GM19238 (cell line): ENCODE results near the gene FAM149B1.
"Not testable (repeated sequence)": the region's sequence is repeated elsewhere in the genome, so short reads cannot be mapped to it uniquely, and the experiment has no call there.

Experiments
- DNase-seq: peaks from one replicate; pipeline ENCODE4 v3.0.0; 2011; ENCODE audit warnings: low spot score; ENCODE audit not compliant: insufficient read length

The FAM149B1 gene

DNA sequence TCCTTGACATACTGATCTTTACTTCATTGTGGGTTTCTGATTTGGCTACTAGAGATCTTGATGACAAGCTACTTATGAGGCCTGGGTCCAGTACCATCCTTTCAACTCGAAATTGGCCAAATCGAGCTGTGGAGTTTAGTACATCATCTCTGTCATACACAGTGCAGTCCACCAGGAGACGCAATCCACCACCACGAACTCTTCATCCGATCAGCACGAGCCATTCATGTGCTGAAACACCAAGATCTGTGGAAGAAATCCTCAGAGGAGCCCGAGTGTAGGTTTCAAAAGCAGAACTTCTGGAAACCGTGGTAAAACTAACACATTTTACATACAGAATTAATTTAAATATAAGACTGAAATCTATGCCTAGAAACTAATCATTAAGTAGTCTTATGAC, 65.0 kb downstream of the FAM149B1 start:
- no peak for DNase-seq

DNA sequence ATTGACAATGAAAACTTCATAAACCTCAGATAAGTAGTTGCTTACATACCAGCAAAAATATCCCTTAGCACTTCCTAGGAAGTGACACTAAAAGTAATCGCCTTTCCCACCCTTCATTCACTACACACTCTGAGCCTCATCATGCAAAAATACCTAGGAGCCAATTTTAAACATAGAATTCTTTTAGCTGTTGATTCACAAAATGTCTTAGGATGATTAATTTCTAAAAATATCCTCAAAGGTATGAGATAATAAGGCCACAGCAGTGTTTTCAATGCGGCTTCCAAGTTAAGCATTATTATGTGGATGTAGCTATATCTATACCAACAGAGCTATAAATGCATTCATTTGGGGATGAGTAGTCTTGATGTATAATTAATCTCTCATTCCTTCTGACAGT, 66.0 kb downstream of the FAM149B1 start:
- no peak for DNase-seq

DNA sequence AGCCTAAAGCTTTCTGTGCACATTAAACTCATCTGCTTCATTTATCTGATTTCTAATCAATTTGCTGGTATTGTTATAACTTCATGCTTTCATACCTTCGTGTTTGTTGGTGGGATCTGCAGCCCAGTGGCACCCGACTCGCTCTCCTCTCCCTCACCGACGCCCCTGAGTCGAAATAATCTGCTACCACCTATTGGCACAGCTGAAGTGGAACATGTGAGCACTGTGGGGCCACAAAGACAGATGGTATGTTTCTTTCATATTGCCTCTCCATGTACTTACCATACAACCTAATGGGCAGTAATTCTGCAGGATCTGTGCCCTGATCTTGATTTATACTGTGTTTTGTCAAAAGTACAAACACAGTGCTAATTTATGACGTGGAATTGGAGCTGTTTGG, 66.8 kb downstream of the FAM149B1 start:
- no peak for DNase-seq

DNA sequence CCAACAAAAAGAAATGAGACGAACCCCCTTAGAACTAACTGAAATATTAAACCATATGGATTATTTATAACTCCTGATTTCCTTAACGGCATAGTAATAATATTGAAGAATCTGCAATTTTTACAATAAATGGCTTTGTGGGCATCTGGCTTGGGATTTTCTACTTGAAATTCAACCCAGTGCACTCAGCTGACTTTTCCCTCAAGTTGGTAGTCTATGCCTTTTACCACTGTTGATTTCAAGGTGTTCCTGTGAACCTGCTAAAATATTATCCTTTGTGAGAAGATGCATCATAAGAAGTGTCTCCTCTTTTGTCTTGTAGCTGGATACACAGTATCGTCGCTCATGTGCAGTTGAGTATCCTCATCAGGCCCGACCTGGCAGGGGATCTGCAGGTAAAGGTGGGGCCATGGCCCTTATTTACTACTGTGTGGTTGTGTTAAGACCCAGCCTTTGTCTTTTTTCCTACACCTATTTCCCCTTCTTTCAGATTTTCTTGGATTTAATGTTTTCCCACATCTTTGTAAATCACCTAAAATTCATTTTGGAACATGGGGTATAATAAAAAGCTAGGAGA, 71.2 kb downstream of the FAM149B1 start:
- DNase-seq = no peak

- no peak for DNase-seq
Measured at GRCh38 chr10:73239908-73240307, 72.0 kb downstream of the FAM149B1 start.

DNA sequence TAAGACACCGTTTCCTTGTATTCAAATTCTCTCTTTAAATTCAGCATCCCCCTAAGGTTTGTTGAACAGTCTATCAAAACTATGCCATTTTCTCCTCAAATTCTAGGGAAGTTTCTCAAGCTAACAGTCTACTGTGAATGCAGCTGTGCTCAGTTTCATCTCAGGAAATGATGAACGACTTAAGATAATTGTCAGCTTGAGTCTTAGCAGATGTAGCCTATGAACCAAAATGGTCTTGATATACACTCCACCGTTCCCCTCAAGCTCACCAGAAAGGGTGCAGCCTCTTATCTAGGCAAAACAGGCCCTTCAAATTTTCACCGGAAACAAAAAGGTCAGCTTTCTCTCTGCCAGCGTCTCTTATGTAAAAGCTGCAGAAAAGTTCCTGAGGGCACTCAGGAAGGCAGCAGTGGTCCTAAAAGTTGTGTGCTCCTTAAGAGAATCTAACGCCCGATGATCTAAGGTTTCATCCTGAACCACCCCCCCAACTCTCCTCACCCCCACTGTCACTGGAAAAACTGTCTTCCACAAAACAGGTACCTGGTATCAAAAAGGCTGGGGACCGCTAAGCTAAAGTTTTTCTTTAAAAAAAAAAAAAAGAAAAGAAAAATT, 77.1 kb downstream of the FAM149B1 start:
- no peak for DNase-seq

- DNase-seq = no peak
Measured at GRCh38 chr10:73246322-73246645, 78.4 kb downstream of the FAM149B1 start.

- peak; percentile 73 for DNase-seq
Measured at GRCh38 chr10:73246646-73247508, 79.0 kb downstream of the FAM149B1 start, which contains the start of gene DNAJC9. Gene DNAJC9 (minus strand): TSS chr10:73247255. CDS start chr10:73247189, 66 bp downstream.

- no peak for DNase-seq
Measured at GRCh38 chr10:73247509-73248258, 79.8 kb downstream of the FAM149B1 start.

GRCh38 chr10:73248259-73248724, 80.4 kb downstream of the FAM149B1 start:
- no peak for DNase-seq

DNA sequence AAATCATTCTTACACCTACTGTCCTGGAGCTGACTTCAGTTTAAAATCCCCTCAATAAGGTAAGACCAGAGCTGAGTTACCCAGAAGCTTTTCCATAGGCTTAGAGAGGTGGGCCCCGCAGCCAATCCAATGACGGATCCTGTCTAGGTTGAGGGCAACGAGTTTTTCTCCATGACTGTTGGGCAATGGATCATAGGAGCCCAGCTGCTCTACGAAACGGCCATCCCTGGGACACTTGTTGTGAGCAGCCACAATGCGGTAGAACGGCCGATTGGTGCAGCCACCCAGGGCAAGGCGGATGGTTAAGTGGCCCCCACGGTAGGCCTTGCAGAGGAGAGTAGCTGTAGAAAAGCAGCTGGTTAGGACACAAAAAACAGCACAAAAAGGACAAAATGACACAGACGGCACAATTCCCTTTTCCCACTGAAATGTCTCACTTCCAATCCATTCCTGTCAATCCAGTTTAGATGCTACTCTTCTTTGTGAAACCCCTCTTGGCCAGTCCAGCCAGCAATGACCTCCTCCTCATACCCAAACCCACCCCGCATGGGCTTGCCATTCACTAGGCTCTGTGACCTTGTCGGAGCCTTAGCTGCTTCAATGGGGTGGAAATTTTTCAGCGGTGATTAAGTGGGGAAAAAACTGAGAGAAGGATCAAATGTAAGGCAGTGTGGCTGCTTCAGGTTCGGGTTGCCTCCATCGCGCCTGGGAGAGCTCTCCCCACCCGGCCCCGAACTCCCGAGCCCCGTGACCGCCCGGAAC, 83.9 kb downstream of the FAM149B1 start:
- DNase-seq = no peak

DNA sequence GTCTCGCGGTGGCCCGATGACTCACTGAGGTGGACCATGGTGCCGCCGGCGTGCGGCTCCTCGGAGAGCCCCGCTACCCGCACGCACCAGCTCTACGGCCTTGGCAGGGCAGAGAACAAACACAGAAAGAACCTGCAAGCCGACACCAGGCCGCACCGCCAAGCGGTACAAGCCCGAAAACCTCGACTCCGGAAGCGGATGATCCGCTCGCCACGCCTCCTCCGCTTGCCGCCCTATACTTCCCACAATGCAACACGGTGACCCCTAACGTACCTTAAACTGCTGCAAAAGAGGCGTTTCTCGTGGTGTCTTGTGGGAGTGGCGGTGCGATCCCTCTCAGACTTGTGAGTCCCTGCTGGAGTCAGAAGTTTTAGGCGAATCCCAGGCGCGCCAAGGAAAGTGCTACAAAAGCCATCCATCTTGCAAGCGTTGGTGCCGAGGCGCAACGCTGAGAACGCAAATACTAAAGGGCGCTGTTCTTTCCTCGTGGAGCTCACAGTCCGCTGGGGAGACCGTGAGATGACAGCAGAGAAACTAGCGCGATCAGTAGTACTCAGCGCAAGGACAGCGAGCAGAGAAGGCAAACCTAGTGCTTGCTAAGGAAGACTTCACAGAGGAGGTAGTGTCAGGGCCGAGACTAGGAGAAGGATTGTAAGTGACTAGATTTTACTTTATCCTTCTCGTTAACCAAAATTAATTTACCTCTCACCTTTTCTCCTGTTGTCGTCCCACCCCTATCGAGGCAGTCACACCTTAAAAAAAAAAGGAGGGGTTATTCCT, 84.7 kb downstream of the FAM149B1 start, which contains the start of gene MRPS16:
TSS of gene MRPS16 (minus strand) at position 200 of the 780 bp plus-strand sequence. CDS start at position 38, 162 bp downstream.
- DNase-seq = peak; percentile 77

GRCh38 chr10:73253225-73253555, 85.3 kb downstream of the FAM149B1 start:
- DNase-seq = no peak

DNA sequence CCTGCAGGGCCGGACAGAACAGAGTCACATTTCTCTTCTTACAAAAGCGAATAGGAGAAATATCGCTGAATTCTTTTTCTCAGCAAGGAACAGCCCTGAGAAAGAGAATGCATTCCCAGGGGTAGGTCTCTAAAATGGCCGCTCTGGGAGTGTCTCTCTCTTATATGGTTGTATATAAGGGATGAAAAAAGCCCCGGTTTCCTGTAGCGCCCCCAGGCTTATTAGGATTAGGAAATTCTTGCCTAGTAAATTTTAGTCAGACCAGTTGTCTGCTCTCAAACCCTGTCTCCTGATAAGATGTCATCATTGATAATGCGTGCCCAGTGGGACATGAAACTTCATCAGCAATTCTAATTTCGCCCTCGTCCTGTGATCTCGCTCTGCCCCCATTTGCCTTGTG, 90.7 kb downstream of the FAM149B1 start:
- not testable (repeated sequence) for DNase-seq

DNA sequence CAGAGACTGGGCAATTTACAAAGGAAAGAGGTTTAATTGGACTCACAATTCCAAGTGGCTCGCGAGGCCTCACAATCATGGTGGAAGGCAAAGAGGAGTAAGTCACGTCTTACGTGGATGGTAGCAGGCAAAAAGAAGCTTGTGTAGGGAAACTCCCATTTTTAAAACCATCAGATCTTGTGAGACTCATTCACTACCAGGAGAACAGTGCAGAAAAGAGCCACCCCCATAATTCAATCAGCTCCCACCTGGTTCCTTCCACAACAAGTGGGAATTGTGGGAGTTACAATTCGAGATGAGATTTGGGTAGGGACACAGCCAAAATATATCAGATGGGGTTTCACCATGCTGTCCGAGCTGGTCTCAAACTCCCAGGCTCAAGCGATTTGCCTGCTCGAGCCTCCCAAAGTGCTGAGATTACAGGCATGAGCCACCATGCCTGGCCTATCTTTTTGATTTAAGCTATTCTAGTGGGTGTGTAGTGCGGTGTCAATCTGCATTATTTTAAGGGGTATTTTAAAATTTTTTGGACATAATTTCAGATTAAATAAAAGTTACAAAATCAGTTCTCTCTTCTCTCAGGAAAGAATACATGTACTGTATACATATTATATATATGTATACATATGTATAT, 93.6 kb downstream of the FAM149B1 start:
- DNase-seq = no peak

DNA sequence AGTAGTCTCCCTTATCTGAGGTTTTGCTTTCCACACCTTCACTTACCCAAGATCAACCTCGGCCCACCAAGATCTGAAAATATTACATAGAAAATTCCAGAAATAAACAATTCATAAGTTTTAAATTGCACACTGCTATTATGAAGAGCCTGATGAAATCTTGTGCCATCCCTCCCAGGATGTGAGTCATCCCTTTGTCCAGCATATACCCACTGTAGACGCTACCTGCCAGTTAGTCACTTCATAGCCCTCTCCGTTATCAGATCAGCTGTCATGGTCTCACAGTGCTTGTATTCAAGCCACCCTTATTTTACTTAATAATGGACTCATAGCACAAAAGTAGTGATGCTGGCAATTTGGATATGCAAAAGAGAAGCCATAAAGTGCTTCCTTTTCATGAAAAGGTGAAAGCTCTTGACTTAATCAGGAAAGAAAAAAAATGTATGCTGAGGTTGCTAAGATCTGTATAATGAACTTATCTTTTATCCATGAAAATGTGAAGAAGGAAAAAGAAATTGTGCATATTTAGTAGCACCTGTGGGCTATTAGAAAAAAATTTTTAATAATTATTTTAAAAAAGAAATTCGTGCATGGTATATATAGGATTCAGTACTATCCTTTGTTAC, 94.3 kb downstream of the FAM149B1 start:
- DNase-seq = no peak

GRCh38 chr10:73262880-73263555, 95.1 kb downstream of the FAM149B1 start:
- DNase-seq = no peak

GRCh38 chr10:73263693-73264347, 95.9 kb downstream of the FAM149B1 start:
- no peak for DNase-seq
